Measurements from ENCODE around the gene SYAP1. TPM values are rescaled to one million over a fixed set of nuclear protein-coding genes. Genes with fewer than 3 reads are reported as not detected.

The SYAP1 gene
- total RNA-seq, 4 donors from 2014 or later: 19.8 to 43.4 (median 34.8) TPM

- TF ChIP-seq CTCF (IDR thresholded peaks at IDR 0.05) (no peak), POLR2A (IDR thresholded peaks at IDR 0.05) (no peak)
- no peaks in the 10 kb centered on the region for H3K4me1 ChIP-seq
- no peak overlapping the region for H3K27ac ChIP-seq
Measured at GRCh38 chrX:16727637-16728036, 8.2 kb downstream of the SYAP1 start.

GRCh38 chrX:16730450-16730849 is 11.0 kb downstream of the SYAP1 start:
- no peak for TF ChIP-seq CTCF (IDR thresholded peaks at IDR 0.05)
- TF ChIP-seq POLR2A (IDR thresholded peaks at IDR 0.05): no peak
- H3K27ac ChIP-seq: no peak overlapping the region
- no peaks in the 10 kb centered on the region for H3K9me3 ChIP-seq

More at GRCh38 chrX:16727637-16728036, 8.2 kb downstream of the SYAP1 start:
- H3K9me3 ChIP-seq: no peaks in the 10 kb centered on the region
- DNase-seq: no peak
- H3K4me3 ChIP-seq: no peak overlapping the region
- no peaks in the 10 kb centered on the region for H3K36me3 ChIP-seq
- H3K27me3 ChIP-seq: no peaks in the 10 kb centered on the region

GRCh38 chrX:16733013-16733412 is 13.6 kb downstream of the SYAP1 start:
- Histone ChIP-seq H3K4me3 (no peak overlapping the region), H3K27me3 (no peaks in the 10 kb centered on the region), H3K27ac (no peak overlapping the region), H3K4me1 (no peaks in the 10 kb centered on the region), H3K36me3 (peaks cover 0 to 22% (median 0%) of the 10 kb centered on the region in 3 donors), H3K9me3 (no peaks in the 10 kb centered on the region)
- DNase-seq: no peak
- TF ChIP-seq CTCF (IDR thresholded peaks at IDR 0.05): no peak
- TF ChIP-seq POLR2A (IDR thresholded peaks at IDR 0.05): no peak

More at GRCh38 chrX:16730450-16730849, 11.0 kb downstream of the SYAP1 start:
- no peaks in the 10 kb centered on the region for H3K36me3 ChIP-seq
- no peak for DNase-seq
- no peak overlapping the region for H3K4me3 ChIP-seq
- H3K4me1 ChIP-seq: no peaks in the 10 kb centered on the region
- H3K27me3 ChIP-seq: no peaks in the 10 kb centered on the region

DNA sequence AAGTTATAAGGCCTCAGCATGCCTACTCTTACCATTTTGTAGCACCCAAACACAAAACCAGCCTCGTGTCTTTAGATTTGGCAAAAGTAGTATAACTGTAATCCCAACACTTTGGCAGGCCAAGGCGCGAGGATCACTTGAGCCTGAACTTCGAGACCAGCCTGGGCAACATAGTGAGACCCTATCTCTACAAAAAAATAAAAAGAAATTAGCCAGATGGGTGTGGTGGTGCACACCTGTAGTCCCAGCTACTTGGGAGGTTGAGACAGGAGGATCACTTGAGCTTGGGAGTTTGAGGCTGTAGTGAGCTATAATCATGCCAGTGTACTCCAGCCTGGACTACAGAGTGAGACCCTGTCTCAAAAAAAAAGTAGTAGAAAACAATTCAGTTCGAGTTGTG is 17.6 kb downstream of the SYAP1 start:
- Histone ChIP-seq H3K4me1 (no peaks in the 10 kb centered on the region), H3K36me3 (peaks cover 0 to 40% (median 0%) of the 10 kb centered on the region in 3 donors), H3K9me3 (no peaks in the 10 kb centered on the region), H3K27ac (no peak overlapping the region), H3K27me3 (no peaks in the 10 kb centered on the region), H3K4me3 (no peak overlapping the region)
- no peak for DNase-seq
- TF ChIP-seq POLR2A (IDR thresholded peaks at IDR 0.05): no peak
- no peak for TF ChIP-seq CTCF (IDR thresholded peaks at IDR 0.05)

DNA sequence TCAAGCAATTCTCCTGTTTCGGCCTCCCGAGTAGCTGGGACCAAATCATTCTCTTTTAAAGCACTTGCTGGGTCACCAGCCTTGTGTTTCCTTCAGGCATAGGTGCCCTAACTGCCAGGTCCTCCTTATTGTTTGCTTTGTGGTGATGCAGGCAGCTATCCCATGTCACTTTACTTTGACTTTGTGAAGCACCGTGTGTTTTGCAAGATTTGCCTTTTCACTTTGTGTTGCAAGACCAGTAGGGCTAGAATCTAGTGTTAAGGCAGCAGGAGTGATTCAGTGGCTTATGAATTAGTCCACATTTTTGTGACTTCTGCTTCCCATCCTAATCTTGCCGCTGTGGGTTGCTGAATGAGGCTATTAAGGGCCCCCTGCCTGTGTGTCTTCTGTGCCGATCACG is 20.2 kb downstream of the SYAP1 start:
- H3K4me3 ChIP-seq: no peak overlapping the region
- DNase-seq: no peak
- peaks cover 0 to 58% (median 0%) of the 10 kb centered on the region in 3 donors for H3K36me3 ChIP-seq
- H3K27ac ChIP-seq: no peak overlapping the region
- TF ChIP-seq POLR2A (IDR thresholded peaks at IDR 0.05) (no peak), CTCF (IDR thresholded peaks at IDR 0.05) (no peak)
- no peaks in the 10 kb centered on the region for H3K4me1 ChIP-seq
- no peaks in the 10 kb centered on the region for H3K9me3 ChIP-seq
- H3K27me3 ChIP-seq: no peaks in the 10 kb centered on the region

Measured in Peyer's patch (tissue), 4 donors.